NCI-H2107 (cell line): ENCODE data around the gene CSRNP3.
"Not testable (repeated sequence)": the region's sequence is repeated elsewhere in the genome, so short reads cannot be mapped to it uniquely, and the experiment has no call there.

Experiments
- DNase-seq: peaks from one replicate; lab custom pipeline; 2025; lab: John Stamatoyannopoulos, UW

The CSRNP3 gene

DNA sequence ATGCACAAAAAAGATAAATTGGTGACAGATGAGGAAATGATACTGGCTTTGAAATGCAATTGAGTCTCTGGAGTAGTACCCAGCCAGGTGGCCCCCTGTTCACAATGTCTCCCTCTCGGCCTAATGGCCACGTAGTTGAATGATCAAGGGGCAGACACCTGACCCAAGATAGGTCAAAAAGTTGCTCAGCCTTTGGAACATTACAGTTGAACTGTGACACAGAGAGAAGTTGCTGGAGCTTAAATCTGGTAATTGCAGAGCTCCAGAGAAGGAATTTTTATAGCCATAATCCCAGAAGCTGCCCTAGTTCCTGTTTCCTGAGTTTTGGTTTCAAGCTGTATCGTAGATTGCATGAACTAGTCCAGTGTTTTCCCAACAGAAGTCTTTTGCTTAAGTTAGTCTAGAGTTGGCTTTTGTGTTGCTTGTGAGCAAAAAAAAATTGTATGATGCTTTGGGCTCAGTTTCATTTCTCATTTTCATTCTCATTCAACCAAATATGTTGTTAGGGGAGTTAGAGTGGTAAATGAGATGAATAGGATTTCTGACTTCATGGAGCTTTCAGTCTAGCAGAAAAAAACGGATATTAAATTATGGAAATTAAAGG is 117.9 kb downstream of the CSRNP3 start:
- DNase-seq: no peak

- DNase-seq: not testable (repeated sequence)
These were observed 121.5 kb downstream of the CSRNP3 start for GRCh38 chr2:165590999-165591398.

GRCh38 chr2:165593081-165593480 is 123.6 kb downstream of the CSRNP3 start:
- DNase-seq: no peak

- DNase-seq: no peak
These were observed 124.9 kb downstream of the CSRNP3 start for GRCh38 chr2:165594231-165594934.

GRCh38 chr2:165594935-165595255 is 125.4 kb downstream of the CSRNP3 start:
- DNase-seq: no peak

- no peak for DNase-seq
These were observed 127.3 kb downstream of the CSRNP3 start for GRCh38 chr2:165596788-165597187.

- DNase-seq: no peak
These were observed 131.8 kb downstream of the CSRNP3 start for GRCh38 chr2:165601065-165601830.

- no peak for DNase-seq
These were observed 132.5 kb downstream of the CSRNP3 start for GRCh38 chr2:165601928-165602521.

GRCh38 chr2:165609672-165610071 is 140.2 kb downstream of the CSRNP3 start:
- DNase-seq: no peak

- DNase-seq: no peak
These were observed 141.1 kb downstream of the CSRNP3 start for GRCh38 chr2:165610591-165611029.

DNA sequence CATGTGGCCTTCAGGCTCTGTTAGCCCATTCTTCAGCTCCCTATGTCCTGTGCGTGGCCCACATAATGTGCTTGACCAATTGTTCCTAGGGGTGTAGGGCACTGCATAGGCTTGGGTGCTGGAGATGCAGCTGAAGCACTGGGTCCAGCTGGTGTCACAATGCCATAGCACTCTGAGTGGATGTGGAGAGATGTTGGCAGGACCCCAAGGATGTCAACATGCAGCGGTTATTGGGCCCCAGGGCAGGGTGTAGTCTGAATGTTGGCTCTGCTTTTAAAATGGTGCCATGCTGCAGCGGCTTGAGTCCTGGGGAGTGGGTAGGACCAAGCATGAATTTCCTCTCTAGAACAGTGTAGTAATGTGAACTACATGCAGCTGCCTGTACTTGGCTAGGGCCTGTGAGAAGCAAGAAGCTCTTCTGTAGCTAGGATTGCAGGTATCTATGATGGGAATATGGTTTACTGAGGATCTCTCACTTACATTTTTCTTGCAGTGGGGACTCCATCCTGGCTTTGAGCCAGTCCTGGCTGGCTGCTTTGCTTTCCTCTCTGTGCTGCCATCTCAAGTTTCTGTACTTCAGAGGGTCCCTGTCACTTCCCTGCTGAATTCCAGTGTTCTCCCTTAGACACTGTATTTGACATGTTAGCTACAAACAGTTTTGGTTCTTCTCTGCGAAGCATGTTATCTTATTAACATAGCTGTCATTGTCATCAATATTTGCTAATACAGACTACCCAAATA is 148.4 kb downstream of the CSRNP3 start:
- no peak for DNase-seq

GRCh38 chr2:165618806-165619205 is 149.3 kb downstream of the CSRNP3 start:
- DNase-seq: no peak

DNA sequence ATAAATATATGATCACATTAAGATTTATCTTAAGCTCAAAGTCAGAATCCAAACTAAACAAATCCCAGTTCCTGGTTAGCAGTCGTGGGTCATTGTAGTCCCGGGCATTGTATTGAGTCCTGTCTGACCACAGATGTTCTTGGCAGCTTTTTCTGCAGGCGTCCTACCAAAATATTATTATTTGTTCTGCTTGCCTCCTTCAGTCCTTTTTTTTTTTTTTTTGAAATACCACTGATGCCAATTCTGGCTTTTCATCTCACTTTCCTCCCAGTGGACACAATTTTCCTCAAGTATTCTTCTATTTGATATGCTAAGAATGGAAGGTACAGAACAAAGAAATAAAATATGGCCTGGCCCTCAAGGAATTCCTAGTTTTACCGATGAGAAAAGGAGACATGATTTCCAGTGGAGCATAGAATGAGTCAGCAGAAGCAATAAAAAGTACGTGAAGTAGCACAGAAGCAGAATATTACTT is 151.6 kb downstream of the CSRNP3 start:
- no peak for DNase-seq

- DNase-seq: no peak
These were observed 153.7 kb downstream of the CSRNP3 start for GRCh38 chr2:165623161-165623560.

- DNase-seq: no peak
These were observed 154.4 kb downstream of the CSRNP3 start for GRCh38 chr2:165623783-165624469.

DNA sequence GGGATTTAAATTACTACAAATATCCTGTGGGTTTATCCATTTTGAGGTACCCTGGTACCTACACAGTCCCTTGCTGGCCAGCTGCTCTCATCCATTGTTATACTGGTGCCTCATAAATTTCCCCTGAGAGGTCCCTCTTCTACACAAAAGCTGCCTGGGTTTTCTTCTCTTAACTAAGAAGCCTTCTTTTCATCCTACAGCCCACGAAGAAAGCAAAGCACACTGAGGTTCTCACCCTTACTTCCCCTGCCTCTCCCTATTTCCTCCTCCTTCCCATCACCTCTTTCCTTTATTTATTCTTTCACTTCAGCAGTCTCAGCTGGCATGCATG is 154.9 kb downstream of the CSRNP3 start:
- no peak for DNase-seq

DNA sequence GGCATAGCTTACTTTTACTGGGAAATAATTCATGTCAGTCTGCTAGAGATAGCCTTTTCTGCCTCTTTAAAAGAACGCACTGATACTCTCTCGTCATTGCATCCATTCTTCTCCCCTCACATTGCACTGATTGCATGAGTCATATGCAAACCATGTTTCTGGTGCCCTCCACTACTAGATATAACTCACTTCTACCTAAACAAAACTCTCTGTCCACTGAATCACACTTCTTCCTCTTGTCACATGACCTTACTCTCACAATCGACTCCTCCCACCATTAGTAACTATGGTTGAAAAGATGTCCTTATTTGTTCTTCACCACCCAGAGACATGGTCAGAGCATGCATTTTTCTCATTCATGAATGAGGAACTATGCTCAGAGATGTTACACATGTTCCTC is 158.0 kb downstream of the CSRNP3 start:
- no peak for DNase-seq

GRCh38 chr2:165629776-165630175 is 160.3 kb downstream of the CSRNP3 start:
- DNase-seq: no peak

- no peak for DNase-seq
These were observed 160.7 kb downstream of the CSRNP3 start for GRCh38 chr2:165630236-165630635.

- DNase-seq: no peak
These were observed 161.6 kb downstream of the CSRNP3 start for GRCh38 chr2:165631089-165631488.

- no peak for DNase-seq
These were observed 163.1 kb downstream of the CSRNP3 start for GRCh38 chr2:165632594-165632993.

- no peak for DNase-seq
These were observed 163.9 kb downstream of the CSRNP3 start for GRCh38 chr2:165633431-165633830.
